ENCODE results near the gene COMP. TPM values are rescaled to one million over a fixed set of nuclear protein-coding genes. Genes with fewer than 3 reads are reported as not detected.

COMP gene
- total RNA-seq, 2 donors from 2014 or later = not detected

GRCh38 chr19:18760440-18761383 is 30.4 kb downstream of the COMP start:
- ATAC-seq (replicated peaks) = no peak
- no peak overlapping the region for H3K27ac Mint-ChIP-seq
- no peaks in the 10 kb centered on the region for H3K36me3 Mint-ChIP-seq (ENCODE audit: low read depth)
- no peaks in the 10 kb centered on the region for H3K9me3 Mint-ChIP-seq
- no peak overlapping the region for H3K4me3 Mint-ChIP-seq
- H3K4me1 Mint-ChIP-seq = no peaks in the 10 kb centered on the region
- no peaks in the 10 kb centered on the region for H3K27me3 Mint-ChIP-seq

GRCh38 chr19:18759995-18760426 is 31.1 kb downstream of the COMP start:
- Mint-ChIP-seq H3K36me3 (ENCODE audit: low read depth) (no peaks in the 10 kb centered on the region), H3K27ac (no peak overlapping the region), H3K4me1 (no peaks in the 10 kb centered on the region), H3K9me3 (no peaks in the 10 kb centered on the region), H3K4me3 (no peak overlapping the region), H3K27me3 (no peaks in the 10 kb centered on the region)
- ATAC-seq (replicated peaks) = no peak

- Mint-ChIP-seq H3K27ac (no peak overlapping the region), H3K9me3 (no peaks in the 10 kb centered on the region), H3K4me3 (no peak overlapping the region), H3K27me3 (no peaks in the 10 kb centered on the region), H3K36me3 (ENCODE audit: low read depth) (peaks cover 3% of the 10 kb centered on the region), H3K4me1 (no peaks in the 10 kb centered on the region)
- no peak for ATAC-seq (replicated peaks)
These were observed 31.7 kb downstream of the COMP start for GRCh38 chr19:18759304-18759994.

GRCh38 chr19:18756896-18757295 is 34.2 kb downstream of the COMP start:
- no peaks in the 10 kb centered on the region for H3K27me3 Mint-ChIP-seq
- ATAC-seq (replicated peaks) = no peak
- peaks cover 13% of the 10 kb centered on the region for H3K36me3 Mint-ChIP-seq (ENCODE audit: low read depth)
- no peaks in the 10 kb centered on the region for H3K9me3 Mint-ChIP-seq
- H3K4me3 Mint-ChIP-seq = no peak overlapping the region
- H3K27ac Mint-ChIP-seq = no peak overlapping the region
- no peaks in the 10 kb centered on the region for H3K4me1 Mint-ChIP-seq

DNA sequence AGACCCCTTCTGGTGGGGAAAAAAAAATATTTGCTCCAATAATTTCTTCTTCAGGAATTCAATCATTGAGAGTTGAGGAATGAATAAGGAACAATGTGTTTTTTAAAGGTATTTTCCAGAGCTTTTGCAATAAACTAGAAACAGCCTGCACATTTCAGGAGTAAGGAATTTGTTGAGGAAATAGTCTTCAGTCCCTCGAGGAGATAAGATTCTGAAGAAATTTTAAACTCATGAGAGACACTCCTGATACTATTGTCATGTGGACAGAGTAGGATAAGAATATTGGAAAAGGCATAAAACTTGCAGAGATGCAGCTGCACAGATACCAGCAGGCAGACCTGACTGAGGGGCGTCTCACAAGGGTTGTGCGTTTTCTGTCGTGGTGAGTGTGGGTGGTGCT is 36.6 kb downstream of the COMP start:
- Mint-ChIP-seq H3K27me3 (no peaks in the 10 kb centered on the region), H3K27ac (no peak overlapping the region), H3K36me3 (ENCODE audit: low read depth) (peaks cover 13% of the 10 kb centered on the region), H3K9me3 (no peaks in the 10 kb centered on the region), H3K4me1 (no peaks in the 10 kb centered on the region), H3K4me3 (no peak overlapping the region)
- no peak for ATAC-seq (replicated peaks)

DNA sequence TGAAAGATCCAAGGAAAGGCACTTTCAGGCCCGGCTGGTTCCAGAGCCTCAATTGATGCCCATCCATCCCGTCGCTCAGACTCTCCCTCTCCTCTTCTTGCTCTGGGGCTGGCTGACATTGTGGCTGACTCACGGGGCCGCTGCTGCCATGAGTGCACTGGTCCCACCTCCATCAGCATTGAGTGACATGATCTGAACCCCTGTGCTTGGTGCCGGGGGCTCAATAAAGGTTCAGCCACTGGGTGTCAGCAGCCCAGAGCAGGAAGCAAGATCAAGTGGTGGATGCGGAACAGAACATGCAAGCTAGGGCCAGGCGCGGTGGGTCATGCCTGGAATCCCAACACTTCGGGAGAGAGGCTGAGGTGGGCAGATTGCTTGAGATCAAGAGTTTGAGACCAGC is 39.5 kb downstream of the COMP start:
- no peaks in the 10 kb centered on the region for H3K4me1 Mint-ChIP-seq
- no peak overlapping the region for H3K4me3 Mint-ChIP-seq
- no peaks in the 10 kb centered on the region for H3K9me3 Mint-ChIP-seq
- H3K27me3 Mint-ChIP-seq = no peaks in the 10 kb centered on the region
- ATAC-seq (replicated peaks) = no peak
- no peak overlapping the region for H3K27ac Mint-ChIP-seq
- peaks cover 13% of the 10 kb centered on the region for H3K36me3 Mint-ChIP-seq (ENCODE audit: low read depth)

DNA sequence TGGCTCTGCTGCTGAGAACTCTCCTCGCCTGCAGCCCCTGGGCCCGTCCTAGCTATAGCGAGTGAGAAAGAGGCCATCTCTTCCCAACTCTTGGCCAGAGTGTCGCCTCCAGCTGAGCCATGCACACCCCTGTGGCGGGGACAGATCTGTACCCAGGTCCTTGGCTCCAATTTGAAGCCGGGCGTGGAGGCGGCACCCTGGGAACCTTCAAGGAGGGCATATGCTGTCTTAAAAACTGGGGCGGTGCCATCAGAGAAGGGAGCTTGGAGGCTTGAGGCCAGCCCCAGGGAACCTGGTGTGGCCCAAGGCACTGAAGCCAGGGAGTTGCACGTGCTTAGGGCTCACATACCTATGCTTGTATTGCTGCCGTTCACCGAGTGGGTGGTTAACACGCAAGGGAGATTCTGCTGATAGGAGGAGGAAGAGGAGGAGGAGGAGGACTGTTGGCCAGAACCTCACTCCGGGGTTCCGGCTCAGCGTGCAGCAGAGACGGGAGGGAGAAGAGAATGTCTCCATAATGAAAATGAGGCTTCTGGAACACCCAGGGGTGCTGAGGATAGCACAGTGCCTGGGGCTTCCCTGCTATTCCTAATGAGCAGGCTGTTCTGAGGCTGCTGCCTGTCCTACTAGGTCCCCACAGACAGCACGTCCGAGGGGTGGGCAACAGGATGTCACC is 40.7 kb downstream of the COMP start:
- H3K27me3 Mint-ChIP-seq = no peaks in the 10 kb centered on the region
- no peaks in the 10 kb centered on the region for H3K9me3 Mint-ChIP-seq
- no peak overlapping the region for H3K27ac Mint-ChIP-seq
- no peaks in the 10 kb centered on the region for H3K4me1 Mint-ChIP-seq
- peaks cover 13% of the 10 kb centered on the region for H3K36me3 Mint-ChIP-seq (ENCODE audit: low read depth)
- H3K4me3 Mint-ChIP-seq = no peak overlapping the region
- ATAC-seq (replicated peaks) = no peak

DNA sequence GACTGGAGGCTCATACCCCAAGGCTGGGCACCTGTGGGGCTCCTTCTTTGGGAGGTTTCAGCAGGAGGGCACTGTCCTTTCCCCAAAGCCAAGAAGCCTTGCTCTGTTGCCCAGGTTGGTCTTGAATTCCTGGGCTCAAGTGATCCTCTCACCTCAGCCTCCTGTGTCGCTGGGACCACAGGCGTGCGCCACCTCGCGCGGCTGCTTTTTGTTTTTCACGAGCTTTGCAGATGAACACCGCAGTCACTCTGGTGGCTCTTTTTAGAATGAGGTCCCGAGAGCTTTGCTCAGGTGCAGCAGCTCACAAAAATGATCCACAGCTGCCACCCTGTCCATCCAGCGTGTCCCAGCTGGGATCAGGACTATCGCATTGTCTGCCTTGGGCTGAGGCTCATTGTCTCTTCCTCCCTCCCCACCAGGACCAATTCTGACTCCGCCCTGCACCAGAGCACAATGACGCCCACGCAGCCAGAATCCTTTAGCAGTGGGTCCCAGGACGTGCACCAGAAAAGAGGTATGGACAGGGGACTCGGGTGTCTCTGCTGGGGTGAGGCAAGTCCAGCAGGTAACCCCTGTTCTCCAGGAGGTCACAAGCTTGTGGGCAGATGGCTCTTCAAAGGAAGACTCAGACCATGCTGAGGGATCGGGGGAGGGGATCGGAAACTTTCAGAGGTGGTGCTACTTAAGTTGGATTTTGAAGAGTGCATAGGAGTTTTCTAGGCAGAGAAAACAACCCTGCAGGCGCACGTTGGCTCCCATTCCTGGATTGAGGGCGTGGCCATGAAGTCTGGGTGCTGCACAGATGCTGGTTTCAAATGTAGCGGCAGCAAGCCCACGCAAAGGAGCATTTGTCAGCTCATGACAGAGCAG is 41.5 kb downstream of the COMP start:
- ATAC-seq (replicated peaks) = no peak
- Mint-ChIP-seq H3K9me3 (no peaks in the 10 kb centered on the region), H3K36me3 (ENCODE audit: low read depth) (peaks cover 11% of the 10 kb centered on the region), H3K4me1 (no peaks in the 10 kb centered on the region), H3K27me3 (no peaks in the 10 kb centered on the region), H3K4me3 (no peak overlapping the region), H3K27ac (no peak overlapping the region)

- Mint-ChIP-seq H3K36me3 (ENCODE audit: low read depth) (no peaks in the 10 kb centered on the region), H3K27me3 (no peaks in the 10 kb centered on the region), H3K4me1 (no peaks in the 10 kb centered on the region), H3K4me3 (no peak overlapping the region), H3K9me3 (no peaks in the 10 kb centered on the region), H3K27ac (no peak overlapping the region)
- ATAC-seq (replicated peaks) = no peak
These were observed 44.4 kb downstream of the COMP start for GRCh38 chr19:18746401-18747325.

- H3K27me3 Mint-ChIP-seq = no peaks in the 10 kb centered on the region
- no peaks in the 10 kb centered on the region for H3K9me3 Mint-ChIP-seq
- H3K36me3 Mint-ChIP-seq (ENCODE audit: low read depth) = no peaks in the 10 kb centered on the region
- no peak for ATAC-seq (replicated peaks)
- no peak overlapping the region for H3K27ac Mint-ChIP-seq
- no peaks in the 10 kb centered on the region for H3K4me1 Mint-ChIP-seq
- no peak overlapping the region for H3K4me3 Mint-ChIP-seq
These were observed 45.2 kb downstream of the COMP start for GRCh38 chr19:18745931-18746330.

- H3K27ac Mint-ChIP-seq = no peak overlapping the region
- no peaks in the 10 kb centered on the region for H3K27me3 Mint-ChIP-seq
- H3K36me3 Mint-ChIP-seq (ENCODE audit: low read depth) = no peaks in the 10 kb centered on the region
- ATAC-seq (replicated peaks) = no peak
- H3K4me3 Mint-ChIP-seq = no peak overlapping the region
- no peaks in the 10 kb centered on the region for H3K9me3 Mint-ChIP-seq
- H3K4me1 Mint-ChIP-seq = no peaks in the 10 kb centered on the region
These were observed 45.9 kb downstream of the COMP start for GRCh38 chr19:18745012-18745735.

DNA sequence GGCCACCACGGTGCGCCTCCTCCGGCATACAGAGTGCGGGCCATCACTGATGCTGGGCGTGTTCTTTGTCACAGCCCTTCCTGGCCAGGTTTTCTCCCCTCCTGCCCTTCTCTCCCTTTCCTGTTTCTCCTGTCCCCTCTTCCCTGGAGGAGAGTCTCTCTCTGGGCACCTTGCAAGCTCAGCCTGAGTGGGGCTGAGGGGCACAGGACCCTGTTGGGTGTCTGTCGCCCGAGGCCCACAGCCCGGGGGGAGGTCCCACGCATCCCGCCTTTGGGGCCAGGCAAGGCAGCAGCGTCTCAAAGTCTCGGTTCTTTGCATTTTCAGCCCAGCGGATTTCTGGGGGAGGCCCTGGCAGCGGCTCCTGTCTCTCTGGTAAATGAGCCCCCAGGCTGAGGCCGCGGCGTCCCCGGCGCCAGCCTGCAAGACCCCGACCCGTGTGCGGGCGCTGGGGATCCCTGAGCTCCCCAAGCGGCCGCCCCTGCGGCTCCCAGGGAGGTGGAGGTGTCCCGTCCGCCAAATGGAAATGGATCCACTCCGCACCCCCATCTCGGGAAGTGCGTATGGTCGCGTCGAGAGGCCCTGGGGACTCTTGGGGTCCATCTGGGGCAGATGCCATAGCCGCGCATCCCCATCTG is 47.2 kb downstream of the COMP start:
- Mint-ChIP-seq H3K4me1 (no peaks in the 10 kb centered on the region), H3K4me3 (no peak overlapping the region), H3K27ac (no peak overlapping the region), H3K9me3 (no peaks in the 10 kb centered on the region), H3K36me3 (ENCODE audit: low read depth) (no peaks in the 10 kb centered on the region), H3K27me3 (no peaks in the 10 kb centered on the region)
- ATAC-seq (replicated peaks) = no peak
